CD4-positive, alpha-beta T cell treated with Interleukin-1 beta for 1 hour (primary cell): ENCODE results near the gene TMEM156.
"Not testable (repeated sequence)": the region's sequence is repeated elsewhere in the genome, so short reads cannot be mapped to it uniquely, and the experiment has no call there.

Experiments
- DNase-seq, 2 donors: peaks; one replicate each; pipeline ENCODE4 v3.0.0-alpha.2; 2020 to 2022

TMEM156 gene

DNA sequence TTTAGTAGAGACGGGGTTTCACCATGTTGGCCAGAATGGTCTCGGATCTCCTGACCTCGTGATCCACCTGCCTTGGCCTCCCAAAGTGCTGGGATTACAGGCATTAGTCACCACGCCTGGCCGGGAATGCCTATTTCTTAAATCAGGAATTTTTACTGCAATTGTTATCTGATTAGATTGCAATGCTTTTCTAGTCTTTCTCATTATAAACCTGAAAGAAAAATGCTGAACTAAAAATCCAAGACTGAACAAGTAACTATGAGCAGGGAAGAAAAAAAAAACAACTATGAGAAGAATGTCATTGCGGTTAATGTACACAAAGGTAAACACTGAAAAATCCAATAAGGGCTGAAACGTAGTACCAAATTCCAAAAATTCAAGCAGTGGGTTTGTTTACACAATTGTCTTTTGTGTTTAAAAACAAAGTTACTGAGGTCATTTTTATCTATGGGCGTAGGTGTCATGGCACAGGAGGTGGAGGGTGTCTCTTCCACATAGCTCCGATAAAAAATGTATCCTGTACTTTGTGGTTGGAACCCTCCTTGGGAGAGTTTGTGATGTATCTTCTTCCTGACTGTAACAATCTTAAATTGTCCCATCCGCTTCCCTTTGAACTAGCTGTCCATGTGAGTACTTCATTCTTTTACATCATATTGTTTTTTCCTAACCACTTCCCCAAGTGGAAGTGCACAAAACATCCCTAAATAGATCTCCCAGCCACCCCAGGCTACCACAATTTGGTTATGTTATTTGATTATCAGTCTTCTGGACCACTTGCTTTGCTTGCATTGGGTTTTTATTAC lies 11.1 kb upstream of the TMEM156 start:
- no peak for DNase-seq

DNA sequence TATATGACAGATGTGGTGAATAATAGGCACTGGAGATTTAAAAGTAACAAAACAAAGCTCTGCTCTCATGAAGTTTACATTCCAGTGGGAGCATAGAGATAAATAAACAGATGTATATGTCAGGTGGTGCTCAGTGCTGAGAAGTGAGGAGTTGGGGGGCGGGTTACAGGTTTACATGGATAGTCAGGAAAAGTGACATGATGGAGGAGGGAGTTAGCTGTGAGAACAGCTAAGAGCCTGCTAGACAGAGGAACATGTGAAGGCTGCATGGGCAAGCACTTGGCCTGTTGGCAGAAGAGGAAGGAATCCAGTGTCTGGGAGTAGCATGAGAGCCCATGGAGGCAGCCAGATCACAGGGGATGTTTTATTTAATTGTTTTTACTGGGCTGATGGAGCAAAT lies 10.2 kb upstream of the TMEM156 start:
- no peak for DNase-seq

DNA sequence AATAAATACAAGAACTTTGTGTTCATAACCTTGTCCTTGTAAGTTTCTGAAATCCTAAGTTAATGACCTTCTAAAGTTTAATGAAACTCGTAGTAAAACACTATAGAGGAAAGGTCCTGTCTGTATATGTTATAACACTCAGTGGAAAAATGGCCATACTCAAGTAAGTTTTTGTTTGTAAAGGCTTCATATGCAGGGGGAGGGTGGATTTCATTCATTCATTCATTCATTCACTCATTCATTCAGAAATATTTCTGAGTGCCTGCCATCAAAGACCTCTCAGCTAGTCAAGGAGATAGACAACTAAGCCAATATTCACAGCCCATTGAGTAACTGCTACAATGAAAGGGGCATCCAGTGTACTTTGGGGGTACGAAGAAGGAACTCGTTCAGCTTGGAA lies 6.9 kb upstream of the TMEM156 start:
- DNase-seq: no peak

DNA sequence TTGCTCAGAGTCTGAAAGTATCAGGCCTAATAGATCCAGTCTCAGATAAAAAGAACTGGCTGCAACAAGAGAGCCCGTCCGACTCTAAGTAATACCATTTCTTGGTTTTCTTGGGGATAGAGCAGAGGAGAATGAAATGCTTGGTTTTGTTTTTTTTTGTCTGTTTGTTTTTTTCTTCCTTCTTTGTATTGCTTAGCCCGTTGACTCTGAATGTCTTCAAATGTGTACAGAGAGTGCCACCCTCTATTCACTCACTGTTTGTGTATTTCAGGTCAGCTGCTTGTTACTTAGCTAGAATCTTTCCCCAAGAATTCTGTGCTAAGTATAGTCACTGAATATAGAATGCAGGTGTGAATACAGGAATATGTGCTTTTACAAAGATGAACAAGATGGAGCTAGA lies 5.7 kb upstream of the TMEM156 start:
- DNase-seq: no peak

DNA sequence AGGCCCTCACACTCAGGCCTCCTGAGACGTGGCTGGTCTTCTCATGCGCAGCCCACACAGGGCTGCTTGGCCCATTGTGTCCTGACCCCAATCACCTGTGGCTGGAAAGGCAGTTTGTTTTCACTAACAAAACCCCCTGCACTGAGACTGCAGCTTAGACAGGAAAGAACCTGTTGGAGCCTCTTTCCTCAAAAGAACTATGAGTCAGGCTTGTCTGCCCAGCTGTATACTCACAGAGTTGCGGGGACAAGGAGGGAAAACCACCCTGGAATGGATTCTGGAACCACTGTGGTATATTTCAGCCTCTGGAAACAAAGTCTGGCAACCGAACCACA lies 5.2 kb upstream of the TMEM156 start:
- no peak for DNase-seq

DNA sequence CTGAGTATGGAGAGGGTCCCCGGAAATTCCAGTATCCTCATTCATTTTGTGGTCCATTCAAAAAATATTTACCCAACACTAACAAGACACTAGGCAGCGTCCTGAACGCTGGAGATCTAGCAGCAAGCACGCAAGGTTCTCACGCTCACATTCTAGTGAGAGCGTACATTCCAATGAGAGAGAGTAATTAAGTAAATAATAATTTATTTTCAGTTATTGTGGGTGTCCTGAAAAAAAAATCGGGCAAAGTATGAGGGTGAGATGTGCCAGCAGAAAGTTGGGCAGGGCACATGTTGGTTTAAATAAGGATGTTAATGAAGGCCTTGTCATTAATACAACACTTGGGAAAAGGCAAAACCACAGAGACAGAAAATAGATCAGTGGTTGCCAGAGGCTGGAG lies 4.0 kb upstream of the TMEM156 start:
- DNase-seq: no peak

DNA sequence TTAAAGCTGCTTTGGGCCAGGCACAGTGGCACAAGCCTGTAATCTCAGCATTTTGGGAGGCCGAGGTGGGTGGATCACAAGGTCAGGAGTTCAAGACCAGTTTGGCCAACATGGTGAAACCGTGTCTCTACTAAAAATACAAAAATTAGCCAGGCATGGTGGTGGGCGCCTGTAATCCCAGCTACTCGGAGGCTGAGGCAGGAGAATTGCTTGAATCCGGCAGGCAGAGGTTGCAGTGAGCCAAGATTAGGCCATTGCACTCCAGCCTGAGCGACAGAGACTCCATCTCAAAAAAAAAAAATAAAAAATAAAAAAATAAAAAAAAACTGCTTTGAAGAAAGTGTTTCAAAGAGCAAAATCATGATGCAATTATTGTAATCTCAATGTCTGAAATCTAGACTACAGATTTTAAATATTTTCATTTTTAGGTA lies 604 bp downstream of the TMEM156 start:
- not testable (repeated sequence) for DNase-seq

DNA sequence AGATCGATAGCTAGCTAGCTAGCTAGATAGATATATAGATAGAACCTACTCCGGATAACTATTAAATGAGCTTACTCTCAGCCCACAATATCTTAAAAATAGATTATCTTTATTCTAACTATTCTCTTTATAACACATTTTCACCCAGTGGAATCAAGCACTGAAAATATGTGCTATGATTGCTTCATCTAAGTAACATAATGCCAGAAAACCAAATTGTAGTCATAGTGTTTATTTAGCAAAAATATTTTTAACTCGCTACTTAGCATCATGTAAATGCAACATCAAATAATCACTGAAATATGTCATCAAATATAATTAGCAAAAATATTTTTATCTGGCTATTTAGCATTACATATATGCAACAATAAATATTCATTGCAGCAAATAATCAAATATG lies 1.5 kb downstream of the TMEM156 start:
- no peak for DNase-seq

DNA sequence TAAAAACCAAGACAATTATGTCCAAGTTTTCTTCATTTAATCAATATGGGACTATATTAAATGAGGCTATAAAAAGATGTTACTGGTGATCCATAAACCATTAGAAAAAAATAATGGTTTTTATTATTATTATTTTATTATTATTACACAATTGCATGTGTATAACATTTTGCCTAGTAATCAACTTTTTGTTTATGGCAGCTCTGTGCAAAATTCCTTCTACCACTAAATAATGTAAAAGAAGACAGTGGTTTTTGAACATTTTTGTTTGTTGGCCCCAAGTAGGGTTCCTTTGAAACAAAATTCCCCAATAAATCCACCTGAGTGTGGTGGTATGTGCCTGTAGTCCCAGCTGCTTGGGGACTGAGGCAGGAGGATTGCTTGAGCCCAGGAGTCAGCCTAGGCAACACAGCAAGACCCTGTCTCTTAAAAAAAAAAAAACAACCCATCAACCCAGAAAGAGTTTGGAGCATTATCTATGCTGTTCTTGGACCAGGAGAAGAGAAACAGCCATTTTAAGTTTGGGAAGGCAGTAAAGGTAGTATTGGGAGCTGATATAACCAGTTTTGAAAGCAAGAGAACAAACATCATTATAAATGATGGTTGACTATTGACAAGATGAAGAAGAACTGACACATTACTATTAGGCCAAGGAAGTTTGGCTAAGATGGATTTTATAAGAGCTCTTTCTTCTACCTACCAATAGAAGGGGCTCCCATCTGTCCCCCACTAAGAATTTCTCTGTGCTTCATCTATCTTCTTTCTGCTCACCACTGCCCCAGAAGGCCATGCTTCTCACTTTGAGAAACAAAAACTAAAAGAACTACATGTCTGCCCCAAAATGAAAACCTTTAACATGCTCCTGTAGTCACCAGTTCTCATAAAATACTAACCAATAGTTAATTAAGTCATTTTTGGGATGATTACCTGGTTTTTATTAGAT lies 2.2 kb downstream of the TMEM156 start:
- peak; percentile 11 to 46 for DNase-seq

DNA sequence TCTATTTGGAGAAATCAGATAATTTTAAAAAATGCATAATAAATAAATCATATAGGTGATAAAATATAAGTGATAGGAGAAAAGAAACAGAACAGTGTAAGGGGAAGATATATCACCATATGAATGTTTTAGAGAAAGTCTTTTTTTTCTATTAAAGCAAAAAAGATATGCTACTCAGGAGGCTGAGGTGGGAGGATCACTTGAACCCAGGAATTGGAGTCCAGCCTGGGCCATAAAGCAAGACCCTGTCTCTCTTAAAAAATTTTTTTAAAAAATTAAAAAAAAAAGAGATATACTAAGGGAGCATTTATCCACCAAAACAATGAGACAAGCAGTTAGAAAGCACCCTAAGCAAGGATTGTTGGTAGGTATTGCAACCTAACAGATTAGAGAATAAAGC lies 6.1 kb downstream of the TMEM156 start:
- no peak for DNase-seq

DNA sequence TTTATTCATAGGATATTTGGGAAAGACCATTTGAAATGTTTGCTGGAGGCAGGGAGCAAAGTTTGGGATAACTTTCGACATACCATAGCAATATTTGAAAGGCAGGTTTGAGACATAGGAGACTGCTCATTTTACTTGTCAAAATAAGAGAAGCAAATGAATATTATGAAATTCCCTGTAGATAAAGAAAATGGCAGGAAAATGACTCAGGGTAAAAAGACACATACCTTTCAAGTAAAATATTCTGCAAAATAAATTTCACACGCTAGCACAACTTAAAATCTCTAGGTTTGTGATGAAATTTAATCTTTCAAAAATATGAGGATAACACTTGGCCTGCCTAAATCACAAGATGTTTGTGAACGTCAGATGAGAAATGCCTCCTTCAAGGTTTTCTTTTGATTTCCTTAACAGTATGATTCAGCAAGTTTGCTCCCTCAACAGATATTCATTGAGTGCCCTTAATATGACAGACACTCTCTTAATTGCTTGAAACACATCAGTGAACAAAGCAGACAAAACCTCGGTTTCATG lies 6.6 kb downstream of the TMEM156 start:
- DNase-seq: no peak

DNA sequence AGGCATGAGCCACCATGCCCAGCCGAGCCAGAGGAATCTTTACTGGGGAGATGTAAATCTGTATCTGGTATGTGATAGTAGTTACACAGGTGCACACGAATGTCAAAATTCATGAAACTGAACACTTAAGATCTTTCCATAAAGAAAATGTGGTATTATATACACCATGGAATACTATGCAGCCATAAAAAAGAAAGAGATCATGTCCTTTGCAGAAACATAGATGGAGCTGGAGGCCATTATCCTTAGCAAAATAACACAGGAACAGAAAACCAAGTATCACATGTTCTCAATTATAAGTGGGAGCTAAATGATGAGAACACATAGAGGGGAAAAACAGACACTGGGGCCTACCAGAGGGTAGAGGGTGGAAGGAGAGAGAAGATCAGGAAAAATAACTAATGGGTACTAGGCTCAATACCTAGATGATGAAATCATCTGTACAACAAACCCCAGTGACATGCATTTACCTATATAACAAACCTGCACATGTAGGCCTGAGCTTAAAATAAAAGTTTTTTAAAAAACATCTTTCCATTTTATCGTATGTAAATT lies 7.8 kb downstream of the TMEM156 start:
- no peak for DNase-seq

DNA sequence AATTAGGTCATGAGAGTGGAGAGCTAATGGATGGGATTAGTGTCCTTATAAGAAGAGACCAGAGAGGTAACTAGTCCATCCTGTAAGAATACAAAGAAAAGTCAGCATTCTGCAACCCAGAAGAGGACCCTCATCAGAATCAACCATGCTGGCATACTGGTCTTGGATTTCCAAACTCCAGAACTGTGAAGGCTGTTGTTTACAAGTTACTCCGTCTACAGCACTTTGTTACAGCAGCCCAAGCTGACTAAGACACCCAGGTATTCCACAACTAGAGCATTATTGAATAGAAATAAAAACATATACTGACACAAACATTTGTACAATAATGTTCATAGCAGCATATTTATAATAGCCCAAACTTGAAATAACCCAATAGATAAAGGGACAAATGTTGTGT lies 9.2 kb downstream of the TMEM156 start:
- DNase-seq: no peak

DNA sequence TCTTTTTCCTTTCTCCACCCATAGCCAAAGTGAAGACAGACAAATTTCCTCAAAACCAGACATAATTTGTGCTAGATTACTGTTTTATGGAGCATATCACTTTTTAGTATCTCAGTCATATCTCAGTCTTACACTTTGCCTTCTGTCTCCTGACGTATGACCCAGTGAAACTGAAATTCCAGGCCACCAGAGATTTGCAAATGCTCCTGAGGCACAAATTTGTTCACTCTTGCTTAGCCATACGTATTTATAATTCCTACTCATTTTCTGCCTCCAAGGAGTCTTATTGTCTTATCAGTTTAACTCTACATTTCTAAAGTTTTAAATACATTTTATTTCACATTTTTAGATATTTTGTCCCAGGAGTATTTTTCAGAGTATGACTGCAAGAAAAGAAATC lies 10.0 kb downstream of the TMEM156 start:
- no peak for DNase-seq

DNA sequence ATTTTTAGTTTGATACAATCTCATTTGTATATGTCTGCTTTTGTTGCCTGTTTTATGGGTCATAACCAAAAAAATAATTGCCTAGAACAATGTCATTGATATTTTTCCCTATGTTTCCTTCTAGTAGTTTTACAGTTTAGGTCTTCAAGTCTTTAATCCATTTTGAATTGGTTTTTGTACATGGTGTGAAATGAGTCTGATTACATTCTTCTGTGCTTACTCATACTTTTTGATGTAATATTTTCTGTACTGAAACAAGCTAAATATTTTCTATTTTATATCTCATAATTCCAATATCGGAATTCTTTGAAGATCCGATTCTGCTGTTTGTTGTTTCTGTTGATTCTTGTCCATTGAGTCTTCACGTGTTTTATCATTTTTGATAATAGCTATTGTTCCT lies 10.6 kb downstream of the TMEM156 start:
- no peak for DNase-seq

DNA sequence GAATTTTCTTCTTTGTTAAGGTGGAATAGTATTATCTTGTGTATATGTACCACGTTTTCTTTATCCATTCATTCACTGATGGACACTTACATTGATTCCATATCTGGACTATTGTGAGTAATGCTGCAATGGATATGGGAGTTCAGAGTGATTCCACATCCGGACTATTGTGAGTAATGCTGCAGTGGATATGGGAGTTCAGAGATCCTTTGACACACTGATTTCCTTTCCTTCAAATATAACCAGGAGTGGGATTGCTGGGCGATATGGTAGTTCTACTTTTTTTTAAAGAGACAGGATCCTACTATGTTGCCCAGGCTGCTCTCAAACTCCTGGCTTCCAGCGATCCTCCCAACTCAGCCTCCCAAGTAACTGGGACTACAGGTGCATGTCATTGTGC lies 12.1 kb downstream of the TMEM156 start:
- DNase-seq: no peak

DNA sequence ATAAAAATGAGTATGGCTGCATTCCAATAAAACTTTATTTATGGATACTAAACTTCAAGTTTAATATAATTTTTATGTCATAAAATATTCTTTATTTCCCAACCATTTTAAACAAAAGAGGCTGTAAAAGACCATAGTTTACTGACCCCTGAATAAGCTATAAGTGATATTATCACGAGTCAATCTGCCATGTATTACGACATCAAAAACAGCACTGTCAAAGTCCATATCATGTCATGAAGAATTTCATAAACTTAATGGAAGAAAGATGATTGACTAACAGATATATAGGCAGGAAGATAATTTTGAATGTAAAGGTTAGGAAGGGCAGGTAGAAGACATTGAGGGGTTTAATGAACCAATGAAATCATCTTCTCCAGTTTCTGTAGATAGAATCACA lies 18.2 kb downstream of the TMEM156 start:
- no peak for DNase-seq

DNA sequence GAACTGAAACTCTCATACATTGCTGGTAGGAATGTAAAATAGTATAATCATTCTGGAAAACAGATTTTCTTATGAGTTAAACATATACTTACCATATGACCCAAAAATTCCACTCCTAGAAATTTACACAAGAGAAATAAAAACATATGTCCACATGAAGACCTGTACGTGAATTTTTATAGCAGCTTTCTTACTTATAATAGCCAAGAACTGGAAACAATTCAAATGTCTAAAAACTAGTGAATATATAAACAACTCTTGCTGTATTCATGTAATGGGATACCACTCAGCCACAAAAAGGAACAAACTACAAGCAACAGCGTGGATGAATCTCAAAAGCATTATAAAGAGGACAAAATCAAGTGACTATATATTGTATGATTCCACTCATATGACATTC lies 27.5 kb downstream of the TMEM156 start:
- no peak for DNase-seq

DNA sequence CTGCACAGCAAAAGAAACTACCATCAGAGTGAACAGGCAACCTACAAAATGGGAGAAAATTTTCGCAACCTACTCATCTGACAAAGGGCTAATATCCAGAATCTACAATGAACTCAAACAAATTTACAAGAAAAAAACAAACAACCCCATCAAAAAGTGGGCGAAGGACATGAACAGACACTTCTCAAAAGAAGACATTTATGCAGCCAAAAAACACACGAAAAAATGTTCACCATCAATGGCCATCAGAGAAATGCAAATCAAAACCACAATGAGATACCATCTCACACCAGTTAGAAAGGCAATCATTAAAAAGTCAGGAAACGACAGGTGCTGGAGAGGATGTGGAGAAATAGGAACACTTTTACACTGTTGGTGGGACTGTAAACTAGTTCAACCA lies 30.2 kb downstream of the TMEM156 start:
- DNase-seq: not testable (repeated sequence)

DNA sequence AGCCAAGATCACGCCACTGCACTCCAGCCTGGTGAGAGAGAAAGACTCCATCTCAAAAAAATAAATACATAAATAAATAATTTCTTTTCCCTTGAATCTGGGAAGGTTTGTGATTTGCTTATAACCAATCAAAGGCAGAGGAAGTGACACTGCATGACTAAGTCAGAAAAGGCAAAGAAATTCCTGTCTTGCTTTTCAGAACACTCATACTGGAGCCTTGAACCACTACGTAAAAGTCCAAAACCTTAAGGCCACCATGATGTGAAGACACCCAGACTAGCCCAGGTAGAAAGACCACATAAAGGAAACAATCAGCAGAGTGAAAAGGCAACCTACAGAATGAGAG lies 36.6 kb downstream of the TMEM156 start:
- DNase-seq: no peak

DNA sequence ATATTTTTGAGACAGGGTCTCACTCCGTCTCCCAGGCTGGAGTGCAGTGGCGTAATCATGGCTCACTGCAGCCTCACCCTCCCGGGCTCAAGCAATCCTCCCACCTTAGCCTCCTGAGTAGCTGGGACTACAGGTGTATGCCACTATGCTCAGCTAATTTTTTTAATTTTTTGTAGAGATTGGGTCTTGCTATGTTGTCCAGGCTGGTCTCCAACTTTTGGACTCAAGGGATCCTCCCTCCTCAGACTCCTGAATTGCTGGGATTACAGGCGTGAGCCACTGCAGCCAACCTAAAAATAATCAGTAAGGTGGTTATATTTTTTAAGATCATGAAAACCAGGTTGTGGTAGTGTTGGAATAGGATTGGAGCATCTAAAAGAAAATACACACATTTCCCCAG lies 38.1 kb downstream of the TMEM156 start:
- no peak for DNase-seq

DNA sequence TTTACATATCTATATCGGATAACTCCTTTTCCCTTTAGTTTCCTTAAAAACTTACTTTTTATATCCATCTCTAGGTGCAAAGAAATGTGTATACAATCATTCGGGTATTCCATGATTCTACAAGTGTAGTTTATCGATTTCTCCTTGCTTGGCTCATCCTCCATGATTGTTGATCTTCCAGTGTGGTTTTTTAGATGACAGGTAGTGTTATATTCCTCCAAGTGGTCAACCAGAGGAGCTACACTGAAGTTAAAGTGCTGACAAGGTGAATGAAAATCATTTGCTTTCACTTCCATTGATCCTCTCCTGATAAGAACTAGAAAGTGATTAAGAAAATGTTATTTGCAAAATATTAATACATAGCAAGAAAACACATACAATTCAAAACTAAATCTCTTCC lies 38.5 kb downstream of the TMEM156 start:
- no peak for DNase-seq

DNA sequence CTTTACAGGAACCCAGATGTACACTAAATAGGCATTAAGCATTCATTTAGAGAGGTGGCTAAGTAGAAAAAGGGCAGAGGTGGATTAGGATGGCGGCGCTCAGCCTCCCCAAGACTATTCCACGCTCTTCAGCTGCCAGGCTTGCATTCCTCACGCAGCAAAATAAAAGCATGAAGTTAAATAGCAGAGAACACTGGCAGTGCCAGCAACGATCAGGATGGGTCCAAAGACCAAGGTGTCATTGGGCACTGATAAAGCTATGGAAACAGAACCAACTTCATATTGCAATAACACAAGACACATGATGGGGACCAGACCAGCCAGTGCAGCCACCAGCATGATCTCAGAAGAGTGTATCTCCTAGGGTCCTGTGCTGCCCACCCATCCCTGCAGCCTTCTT lies 42.0 kb downstream of the TMEM156 start:
- no peak for DNase-seq

DNA sequence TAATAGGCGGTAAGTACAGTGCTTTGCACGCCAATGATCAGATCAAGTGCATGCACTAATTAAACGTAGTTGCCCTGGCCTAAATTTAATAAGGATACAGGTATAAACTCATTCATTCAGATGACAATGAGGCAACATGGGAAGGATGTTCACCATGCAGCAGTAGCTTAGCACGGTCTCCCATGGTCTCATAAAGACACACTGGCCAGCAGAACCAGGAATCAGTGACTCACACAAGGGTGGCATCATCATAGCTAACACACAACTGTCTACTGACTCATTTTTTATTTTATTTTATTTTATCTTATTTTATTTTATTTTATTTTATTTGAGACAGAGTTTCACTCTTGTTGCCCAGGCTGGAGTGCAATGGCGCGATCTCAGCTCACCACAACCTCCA lies 42.7 kb downstream of the TMEM156 start:
- no peak for DNase-seq
